IPS-NIHi11 (cell line): ENCODE data around the gene ATPAF1.
"Not testable (repeated sequence)": the region's sequence is repeated elsewhere in the genome, so short reads cannot be mapped to it uniquely, and the experiment has no call there.

Experiments
- DNase-seq: peaks from one replicate; pipeline ENCODE4 v3.0.0; 2012; ENCODE audit warnings: mixed read lengths, low spot score

ATPAF1 gene

GRCh38 chr1:46681333-46682034, 13.3 kb upstream of the ATPAF1 start:
- DNase-seq, result no peak

DNA sequence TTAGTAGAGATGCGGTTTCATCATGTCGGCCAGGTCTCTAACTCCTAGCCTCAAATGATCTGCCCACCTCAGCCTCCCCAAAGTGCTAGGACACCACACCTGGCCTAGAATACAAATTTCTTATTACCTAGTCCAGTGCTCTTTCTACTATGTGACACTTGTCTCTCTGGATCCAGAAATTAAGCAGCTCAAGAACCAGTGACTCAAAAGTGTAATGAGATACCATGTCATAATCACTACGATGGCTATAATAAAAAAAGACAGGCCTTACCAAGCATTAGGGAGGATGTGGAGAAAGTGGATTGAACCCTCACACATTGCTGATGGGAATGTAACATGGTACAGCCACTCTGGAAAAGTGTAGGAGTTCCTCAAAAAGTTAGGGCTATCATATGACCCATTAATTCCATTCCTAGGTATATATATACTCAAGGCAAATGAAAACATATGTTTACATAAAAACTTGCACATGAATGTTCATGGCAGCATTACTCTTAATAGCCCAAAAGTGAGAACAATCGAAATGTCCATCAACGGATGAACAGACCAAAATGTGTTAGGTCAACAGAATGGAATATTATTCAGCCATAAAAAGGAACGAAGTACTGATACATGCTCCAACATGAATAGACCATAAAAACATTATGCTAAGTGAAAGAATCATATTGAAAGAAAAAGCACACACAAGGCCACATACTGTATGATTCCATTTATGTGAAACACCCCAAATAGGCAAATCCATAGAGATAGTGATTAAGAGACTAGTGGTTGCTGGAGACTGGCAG, 11.8 kb upstream of the ATPAF1 start:
- DNase-seq, result no peak

GRCh38 chr1:46677339-46677738, 9.2 kb upstream of the ATPAF1 start:
- peak; percentile 33 for DNase-seq

GRCh38 chr1:46676531-46676930, 8.4 kb upstream of the ATPAF1 start:
- no peak for DNase-seq

DNA sequence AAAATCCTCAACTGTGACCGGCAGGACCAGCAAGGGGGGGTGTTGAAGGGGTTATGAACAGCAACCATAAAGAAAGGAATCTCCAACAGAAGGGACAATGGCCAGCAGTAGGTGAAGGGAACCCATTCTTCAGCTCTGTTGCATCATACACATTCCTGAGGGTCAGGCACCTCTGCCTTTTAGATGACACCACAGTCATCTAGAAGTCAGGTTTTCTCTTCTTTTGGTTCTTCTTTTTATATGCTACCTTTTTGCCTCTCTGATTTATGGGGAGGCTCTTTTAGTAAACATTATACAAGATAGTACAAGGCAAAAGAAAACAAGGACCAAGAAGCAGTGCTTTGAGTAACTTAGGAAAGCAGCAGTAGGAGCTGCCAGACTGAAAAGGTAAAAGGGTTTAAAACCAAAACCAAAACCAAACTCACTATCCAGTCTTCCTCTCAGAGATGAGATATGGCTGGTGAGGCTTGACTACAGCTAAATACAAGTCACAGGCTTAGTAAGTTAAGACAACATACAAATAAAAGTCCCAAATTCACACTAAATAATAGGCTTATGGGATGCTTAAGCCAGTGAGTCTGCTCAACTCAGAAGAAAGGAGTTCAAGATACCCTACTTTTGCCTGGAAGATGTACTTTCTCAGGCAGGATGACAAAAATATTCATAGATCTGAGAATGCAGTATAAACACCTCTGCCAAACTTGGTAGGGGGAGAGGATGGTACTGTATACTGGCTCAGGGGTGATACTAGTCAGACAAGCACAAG, 7.6 kb upstream of the ATPAF1 start:
- peak; percentile 14 for DNase-seq

DNA sequence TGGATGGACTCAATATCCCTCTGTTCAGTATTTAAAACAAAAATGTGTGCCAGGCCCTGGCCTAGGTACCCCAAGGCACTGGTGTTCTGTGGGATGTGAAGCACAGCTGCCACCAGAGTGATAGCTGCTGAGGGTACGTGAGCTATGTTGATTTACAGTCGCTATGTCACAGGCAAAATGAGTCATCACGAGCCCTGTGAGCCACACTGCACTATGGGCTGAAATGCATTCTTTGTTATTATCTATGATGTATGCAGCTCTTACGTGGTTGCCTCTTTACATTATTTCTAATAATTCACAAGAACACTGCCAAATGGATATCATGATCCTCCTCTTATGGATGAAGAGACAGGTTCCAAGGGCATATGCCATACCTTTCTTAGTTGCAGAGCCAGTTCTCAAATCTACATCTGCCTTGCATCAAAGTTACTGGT, 5.6 kb upstream of the ATPAF1 start:
- no peak for DNase-seq

GRCh38 chr1:46672696-46673095, 4.5 kb upstream of the ATPAF1 start:
- no peak for DNase-seq

GRCh38 chr1:46671554-46671953, 3.4 kb upstream of the ATPAF1 start, which contains the start of gene TEX38:
TEX38 (plus strand) TSS chr1:46671854; CDS start chr1:46671935, 81 bp downstream.
- DNase-seq, result no peak

- DNase-seq, result no peak
Observed at GRCh38 chr1:46670134-46670533, 2.0 kb upstream of the ATPAF1 start.

DNA sequence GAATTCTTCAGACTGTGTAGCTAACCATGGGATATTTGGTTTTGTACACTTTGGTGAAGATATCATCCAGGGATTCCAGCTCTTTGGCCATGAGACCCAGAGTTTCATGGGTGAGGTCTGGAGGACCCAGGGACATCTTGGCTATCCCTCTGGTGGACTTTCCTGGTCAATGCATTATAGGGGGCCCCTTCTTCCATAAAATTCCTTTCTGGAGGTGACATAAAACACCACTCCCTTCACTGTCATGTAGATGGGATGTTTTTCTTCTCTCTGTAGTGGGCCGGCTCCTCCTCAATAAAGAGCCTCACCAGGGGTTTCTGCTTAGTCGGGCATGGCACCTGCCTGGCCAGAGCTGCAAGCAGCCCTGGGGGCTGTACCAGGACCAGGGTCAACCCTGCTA, 2.2 kb downstream of the ATPAF1 start:
- DNase-seq, result no peak

GRCh38 chr1:46662919-46663318, 5.2 kb downstream of the ATPAF1 start:
- DNase-seq, result not testable (repeated sequence)

DNA sequence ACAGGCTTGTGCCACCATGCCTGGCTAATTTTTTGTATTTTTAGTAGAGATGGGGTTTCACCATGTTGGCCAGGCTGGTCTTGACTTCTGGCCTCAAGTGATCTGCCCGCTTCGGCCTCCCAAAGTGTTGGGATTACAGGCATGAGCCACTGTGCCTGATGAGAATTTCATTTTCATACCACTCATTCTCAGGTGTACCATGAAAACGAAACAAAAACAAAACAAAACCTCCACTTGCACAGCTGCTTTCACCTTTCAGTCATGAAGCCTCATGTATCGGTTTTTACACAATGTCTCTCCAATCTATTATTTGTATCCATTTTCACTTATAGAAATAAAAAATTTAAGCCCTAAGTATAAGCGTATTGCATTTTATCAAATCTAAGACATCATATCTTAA, 8.0 kb downstream of the ATPAF1 start:
- not testable (repeated sequence) for DNase-seq

DNA sequence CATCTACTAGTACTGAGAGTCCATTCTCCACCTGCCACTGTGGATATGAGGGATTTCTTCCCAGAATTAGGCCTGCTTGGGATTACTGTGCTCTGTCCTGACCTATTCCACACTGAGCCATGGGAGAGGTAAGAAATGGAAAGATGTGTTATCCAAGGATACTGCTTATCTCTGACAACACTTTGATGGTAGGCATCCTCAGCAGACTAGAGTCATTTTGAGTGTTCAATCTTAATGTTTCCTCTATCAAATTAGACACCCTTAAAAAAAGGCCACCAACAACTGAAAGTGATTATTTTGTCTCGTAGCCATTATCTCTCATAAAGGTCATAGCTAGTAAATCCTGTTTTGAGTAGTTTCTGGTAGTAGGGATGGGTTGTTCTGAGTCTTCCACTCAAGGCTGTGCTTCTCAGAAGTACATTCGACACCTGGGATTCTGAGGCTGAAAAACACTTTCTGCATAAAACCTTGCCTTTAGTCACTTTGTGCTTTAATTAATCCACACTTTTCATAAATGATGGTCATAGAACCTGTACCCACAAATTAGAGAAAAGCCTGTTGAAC, 8.8 kb downstream of the ATPAF1 start:
- DNase-seq, result no peak

GRCh38 chr1:46657775-46658174, 10.4 kb downstream of the ATPAF1 start:
- DNase-seq, result no peak

- DNase-seq, result no peak
Observed at GRCh38 chr1:46656643-46657042, 11.5 kb downstream of the ATPAF1 start.

- DNase-seq, result no peak
Observed at GRCh38 chr1:46655848-46656247, 12.3 kb downstream of the ATPAF1 start.

GRCh38 chr1:46654698-46655097, 13.5 kb downstream of the ATPAF1 start:
- not testable (repeated sequence) for DNase-seq

GRCh38 chr1:46654012-46654411, 14.2 kb downstream of the ATPAF1 start:
- no peak for DNase-seq

GRCh38 chr1:46653405-46653958, 14.7 kb downstream of the ATPAF1 start:
- no peak for DNase-seq

GRCh38 chr1:46652321-46653100, 15.7 kb downstream of the ATPAF1 start:
- DNase-seq, result no peak

DNA sequence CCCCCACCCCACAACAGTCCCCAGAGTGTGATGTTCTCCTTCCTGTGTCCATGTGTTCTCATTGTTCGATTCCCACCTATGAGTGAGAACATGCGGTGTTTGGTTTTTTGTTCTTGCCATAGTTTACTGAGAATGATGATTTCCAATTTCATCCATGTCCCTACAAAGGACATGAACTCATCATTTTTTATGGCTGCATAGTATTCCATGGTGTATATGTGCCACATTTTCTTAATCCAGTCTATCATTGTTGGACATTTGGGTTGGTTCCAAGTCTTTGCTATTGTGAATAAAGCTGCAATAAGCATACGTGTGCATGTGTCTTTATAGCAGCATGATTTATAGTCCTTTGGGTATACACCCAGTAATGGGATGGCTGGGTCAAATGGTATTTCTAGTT, 17.0 kb downstream of the ATPAF1 start:
- DNase-seq, result not testable (repeated sequence)
